Right lobe of liver (tissue), 6 donors: ENCODE measurements around the gene AMIGO3. TPM values are rescaled to one million over a fixed set of nuclear protein-coding genes. Genes with fewer than 3 reads are reported as not detected.
A peak's percentile ranks its signal among the peaks of the same experiment; 100 is the strongest.

ENCODE experiments used
- ATAC-seq, 4 donors: fragments of 200-7000 bp; cut with Tn5 transposase; one replicate each; pipeline ENCODE4 v1.9.1; 2020; ENCODE audit warnings: mild to moderate bottlenecking in 4 of 4, moderate library complexity in 4 of 4
- DNase-seq, 3 donors: peaks; one replicate each; pipeline ENCODE4 v3.0.0-alpha.2; 2020
- H3K27ac ChIP-seq, 3 donors: fragments of 200-600 bp; one replicate each; pipeline ENCODE4 v1.8.0; 2022
- H3K27me3 ChIP-seq, 2 donors: fragments of 200-600 bp; one replicate each; pipeline ENCODE4 v1.8.0; 2022
- H3K36me3 ChIP-seq, 4 donors: fragments of 200-600 bp; sonication (generic) in 1 of 4; one replicate each; pipeline versions ENCODE4 v1.5.1 to v1.8.0; 2017 to 2022; ENCODE audit warnings: control low read depth in 1 of 4
- H3K4me1 ChIP-seq, 4 donors: fragments of 200-600 bp; sonication (generic) in 1 of 4; one replicate each; pipeline versions ENCODE4 v1.5.1 to v1.8.0; 2017 to 2022; ENCODE audit warnings: control low read depth in 1 of 4
- H3K4me3 ChIP-seq, 3 donors: fragments of 200-600 bp; one replicate each; pipeline ENCODE4 v1.8.0; 2022
- H3K9me3 ChIP-seq, 4 donors: fragments of 200-600 bp; sonication (generic) in 1 of 4; one replicate each; pipeline versions ENCODE4 v1.5.1 to v1.8.0; 2017 to 2022; ENCODE audit warnings: control low read depth in 1 of 4
- CTCF ChIP-seq, 4 donors: fragments of 200-600 bp in 3 of 4; fragments of 450-650 bp in 1 of 4; IDR thresholded peaks; one replicate each; pipeline versions ENCODE4 v1.5.1 to v1.8.0; 2016 to 2022; ENCODE audit warnings: antibody characterized with exemption in 4 of 4, mild to moderate bottlenecking in 2 of 4
- POLR2A ChIP-seq: fragments of 450-650 bp; IDR thresholded peaks from one replicate; pipeline ENCODE4 v1.6.1; 2017; ENCODE audit warnings: antibody characterized with exemption, mild to moderate bottlenecking
- WGBS: methylation state at CpG from one replicate; pipeline ENCODE4 v1.1.6; 2018; ENCODE audit warnings: low coverage, low lambda C conversion rate; ENCODE audit not compliant: insufficient coverage; ENCODE audit errors: missing lambda C conversion rate; 5-methylcytosine and 5-hydroxymethylcytosine counted together
- intact Hi-C, 2 donors: fragments of 100-400 bp; cut with DNase I; formaldehyde crosslinking; loops; one replicate each; pipeline versions ENCODE4 v1.11.2 to v1.14.1; 2022
- total RNA-seq, 6 experiments: library from RNA; depleted of rRNA in 2 of 6; stranded (reverse); fragments of >200 nt in 2 of 6; fragmentation: NEBNext Ultra II Directional in 3 of 6; extraction: Animal tissue kit (Norgen Biotek cat#: 25700) in 3 of 6; gene quantifications; one replicate each; pipeline versions ENCODE4 v1.1.0 to v1.2.4, GENCODE V29; 2016 to 2023
- donor health status: DM: no; HTN: yes; CAD: no.
- donor health status: DM: no; HTN: no; CAD: no.
- donor health status: DM: no; HTN: no; CAD: no.
- donor health status: DM: no; HTN: yes; CAD: no.
- donor health status: DM: no; HTN: yes; CAD: no.

AMIGO3 gene
- total RNA-seq, 6 experiments from 2014 or later: 0.07 to 2.4 (median 0.64) TPM; not detected in 2

- no peak for DNase-seq
- WGBS: 84% methylated on average over 5 of the region's 11 CpGs
- TF ChIP-seq CTCF (IDR thresholded peaks at IDR 0.05) (no peak), POLR2A (no peak)
- Histone ChIP-seq H3K27me3 (no peaks in the 10 kb centered on the region), H3K27ac (no peak overlapping the region), H3K36me3 (peaks cover 0 to 75% (median 27%) of the 10 kb centered on the region in 4 donors), H3K4me1 (no peaks in the 10 kb centered on the region), H3K4me3 (no peak overlapping the region), H3K9me3 (no peaks in the 10 kb centered on the region)
- intact Hi-C loops: loop anchor here in 1 of 2 donors (10.0 kb wide), 1 partner anchor 142 kb away; no protein-coding TSS in a partner anchor
- ATAC-seq: no peak
These were observed 16.8 kb downstream of the AMIGO3 start for GRCh38 chr3:49702672-49703071.

DNA sequence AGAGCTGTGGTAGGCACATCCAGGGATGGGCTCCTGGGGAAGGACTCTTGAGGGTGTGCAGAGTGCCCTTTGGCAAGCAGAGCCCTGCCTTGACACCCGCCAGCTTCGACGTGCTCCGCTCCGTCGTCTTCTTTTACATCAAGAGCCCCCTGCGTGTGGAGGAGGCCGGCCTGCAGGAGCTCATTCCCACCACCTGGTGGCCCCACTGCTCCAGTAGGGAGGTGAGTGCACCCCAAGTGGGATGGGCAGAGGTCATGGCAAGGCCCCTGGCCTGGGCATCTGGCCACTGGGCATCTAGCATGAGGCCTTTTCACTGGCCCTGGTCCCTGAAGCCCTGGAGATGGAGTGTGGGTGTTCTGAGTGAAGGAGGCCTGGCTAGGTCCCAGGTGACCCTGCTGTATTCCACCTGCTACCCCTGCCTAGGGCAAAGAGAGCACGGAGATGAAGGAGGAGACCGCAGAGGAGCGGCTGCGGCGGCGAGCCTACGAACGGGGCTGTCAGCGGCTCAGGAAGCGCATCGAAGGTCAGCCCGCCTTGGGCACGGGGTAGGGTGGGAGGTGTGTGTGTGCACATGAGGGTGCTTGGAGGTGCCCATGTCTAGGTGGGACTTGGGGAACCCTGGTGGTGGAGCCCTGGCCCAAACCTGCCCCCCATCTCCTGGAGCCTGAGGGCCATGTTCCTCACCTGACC, 18.0 kb downstream of the AMIGO3 start:
- no peaks in the 10 kb centered on the region for H3K4me1 ChIP-seq
- H3K27ac ChIP-seq: no peak overlapping the region
- TF ChIP-seq POLR2A (no peak), CTCF (IDR thresholded peaks at IDR 0.05) (peak; percentile 21 to 48 (median 26))
- DNase-seq (no peak), ATAC-seq (peak in 3 of 4 donors; percentile 6 to 58 (median 30))
- 82% methylated on average over 13 of the region's 21 CpGs for WGBS
- no peaks in the 10 kb centered on the region for H3K27me3 ChIP-seq
- no peaks in the 10 kb centered on the region for H3K9me3 ChIP-seq
- peaks cover 0 to 73% (median 26%) of the 10 kb centered on the region in 4 donors for H3K36me3 ChIP-seq
- intact Hi-C loops: loop anchor here in 1 of 2 donors (10.0 kb wide), 1 partner anchor 143 kb away; no protein-coding TSS in a partner anchor
- no peak overlapping the region for H3K4me3 ChIP-seq

- Histone ChIP-seq H3K9me3 (no peaks in the 10 kb centered on the region), H3K4me3 (no peak overlapping the region), H3K4me1 (no peaks in the 10 kb centered on the region), H3K27me3 (no peaks in the 10 kb centered on the region), H3K27ac (no peak overlapping the region), H3K36me3 (peaks cover 0 to 64% (median 21%) of the 10 kb centered on the region in 4 donors)
- intact Hi-C loops: loop anchor here in 1 of 2 donors (10.0 kb wide), 1 partner anchor 144 kb away; no protein-coding TSS in a partner anchor
- TF ChIP-seq POLR2A (no peak), CTCF (IDR thresholded peaks at IDR 0.05) (no peak)
- ATAC-seq: no peak
- WGBS: 33% methylated on average over 1 of the region's 13 CpGs
- DNase-seq: no peak
These were observed 18.9 kb downstream of the AMIGO3 start for GRCh38 chr3:49700453-49701128.

GRCh38 chr3:49700014-49700413, 19.5 kb downstream of the AMIGO3 start:
- Histone ChIP-seq H3K36me3 (peaks cover 0 to 58% (median 17%) of the 10 kb centered on the region in 4 donors), H3K27ac (no peak overlapping the region), H3K4me3 (no peak overlapping the region), H3K27me3 (no peaks in the 10 kb centered on the region), H3K4me1 (no peaks in the 10 kb centered on the region), H3K9me3 (no peaks in the 10 kb centered on the region)
- WGBS: 75% methylated on average over 2 of the region's 8 CpGs
- TF ChIP-seq POLR2A (no peak), CTCF (IDR thresholded peaks at IDR 0.05) (no peak)
- no peak for DNase-seq
- ATAC-seq: no peak
- intact Hi-C loops: loop anchor here in 1 of 2 donors (10.0 kb wide), 1 partner anchor 145 kb away; no protein-coding TSS in a partner anchor
